WI38 (cell line): ENCODE measurements around the gene CFL1.
A peak's percentile ranks its signal among the peaks of the same experiment; 100 is the strongest.

ENCODE experiments used
- H3K4me3 ChIP-seq: 2 replicates; pipeline ENCODE4 v1.5.1; 2011; ENCODE audit warnings: low read depth, mild to moderate bottlenecking, control low read depth, low read length
- CTCF ChIP-seq: IDR thresholded peaks from 2 replicates; pipeline ENCODE4 v1.5.1; 2012; ENCODE audit warnings: low read depth, mild to moderate bottlenecking, control low read depth, low read length

Gene CFL1

GRCh38 chr11:65854161-65854592 is 3.8 kb downstream of the CFL1 start:
- TF ChIP-seq CTCF: no peak
- no peak overlapping the region for H3K4me3 ChIP-seq

- no peak overlapping the region for H3K4me3 ChIP-seq
- TF ChIP-seq CTCF: no peak
Measured at GRCh38 chr11:65853246-65853979, 4.6 kb downstream of the CFL1 start.

- TF ChIP-seq CTCF: no peak
- H3K4me3 ChIP-seq: no peak overlapping the region
Measured at GRCh38 chr11:65852508-65853245, 5.3 kb downstream of the CFL1 start.

GRCh38 chr11:65851811-65852507 is 6.0 kb downstream of the CFL1 start:
- no peak for TF ChIP-seq CTCF
- H3K4me3 ChIP-seq: no peak overlapping the region

GRCh38 chr11:65851083-65851579 is 6.8 kb downstream of the CFL1 start:
- no peak overlapping the region for H3K4me3 ChIP-seq
- peak; percentile 58 for TF ChIP-seq CTCF

- H3K4me3 ChIP-seq: no peak overlapping the region
- TF ChIP-seq CTCF: no peak
Measured at GRCh38 chr11:65850217-65851082, 7.5 kb downstream of the CFL1 start.
